ENCODE results near the gene SEC61A1.

SEC61A1 gene

DNA sequence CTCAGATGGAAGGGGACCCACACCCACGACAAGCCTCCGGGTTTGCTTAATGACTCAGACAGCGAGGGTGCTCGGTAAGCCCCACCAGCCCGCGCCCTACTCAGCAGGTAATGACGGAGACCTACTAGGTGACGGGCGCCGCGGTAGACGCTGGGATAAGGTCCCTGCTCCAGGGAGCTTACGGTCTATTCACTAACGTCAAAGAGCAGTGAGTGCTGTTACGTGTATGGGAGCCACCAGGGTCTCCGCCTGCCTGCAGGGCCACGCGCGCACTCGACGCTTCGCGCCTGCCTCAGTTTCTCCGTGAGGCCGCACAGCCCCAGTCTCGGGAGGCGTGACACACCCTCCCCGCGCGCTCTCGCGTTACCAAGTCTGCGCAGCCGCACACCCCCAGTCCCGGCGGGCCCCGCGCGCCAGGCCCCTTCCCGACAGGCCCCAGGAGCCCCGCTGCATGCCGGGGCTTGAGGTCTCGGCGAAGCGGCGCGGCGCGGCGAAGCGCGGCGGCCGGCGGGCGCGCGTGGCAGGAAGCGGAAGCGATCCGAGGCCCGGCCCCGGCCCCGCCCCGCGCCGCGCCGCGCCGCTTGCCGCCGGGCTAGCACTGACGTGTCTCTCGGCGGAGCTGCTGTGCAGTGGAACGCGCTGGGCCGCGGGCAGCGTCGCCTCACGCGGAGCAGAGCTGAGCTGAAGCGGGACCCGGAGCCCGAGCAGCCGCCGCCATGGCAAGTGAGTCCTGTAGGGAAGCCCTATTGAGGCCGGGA lies at the start of gene SEC61A1:
SEC61A1 (plus strand) TSS at position 601 of the 758 bp plus-strand sequence; CDS start at position 717, 116 bp downstream.
- DNase-seq = peak; percentile 81

DNA sequence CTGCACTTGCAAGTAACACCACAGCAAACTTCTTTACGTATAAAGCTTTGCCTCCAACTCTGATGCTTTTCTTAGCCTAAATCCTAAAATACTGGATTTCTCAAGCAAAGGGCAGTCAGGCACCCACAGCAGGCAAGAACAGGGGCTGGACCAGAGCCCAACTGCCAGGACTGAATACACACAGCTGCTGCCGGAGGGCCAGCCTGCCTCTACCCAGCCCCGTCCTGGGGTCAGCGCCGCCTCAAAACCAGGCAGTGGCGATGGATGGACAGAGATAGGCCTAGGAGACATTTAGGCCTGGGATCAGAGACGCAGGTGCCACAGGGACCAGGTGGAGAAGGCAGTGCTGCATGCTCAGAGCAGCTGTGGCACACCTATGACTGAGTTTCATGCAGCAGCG lies 47.6 kb upstream of the SEC61A1 start:
- no peak for DNase-seq

DNA sequence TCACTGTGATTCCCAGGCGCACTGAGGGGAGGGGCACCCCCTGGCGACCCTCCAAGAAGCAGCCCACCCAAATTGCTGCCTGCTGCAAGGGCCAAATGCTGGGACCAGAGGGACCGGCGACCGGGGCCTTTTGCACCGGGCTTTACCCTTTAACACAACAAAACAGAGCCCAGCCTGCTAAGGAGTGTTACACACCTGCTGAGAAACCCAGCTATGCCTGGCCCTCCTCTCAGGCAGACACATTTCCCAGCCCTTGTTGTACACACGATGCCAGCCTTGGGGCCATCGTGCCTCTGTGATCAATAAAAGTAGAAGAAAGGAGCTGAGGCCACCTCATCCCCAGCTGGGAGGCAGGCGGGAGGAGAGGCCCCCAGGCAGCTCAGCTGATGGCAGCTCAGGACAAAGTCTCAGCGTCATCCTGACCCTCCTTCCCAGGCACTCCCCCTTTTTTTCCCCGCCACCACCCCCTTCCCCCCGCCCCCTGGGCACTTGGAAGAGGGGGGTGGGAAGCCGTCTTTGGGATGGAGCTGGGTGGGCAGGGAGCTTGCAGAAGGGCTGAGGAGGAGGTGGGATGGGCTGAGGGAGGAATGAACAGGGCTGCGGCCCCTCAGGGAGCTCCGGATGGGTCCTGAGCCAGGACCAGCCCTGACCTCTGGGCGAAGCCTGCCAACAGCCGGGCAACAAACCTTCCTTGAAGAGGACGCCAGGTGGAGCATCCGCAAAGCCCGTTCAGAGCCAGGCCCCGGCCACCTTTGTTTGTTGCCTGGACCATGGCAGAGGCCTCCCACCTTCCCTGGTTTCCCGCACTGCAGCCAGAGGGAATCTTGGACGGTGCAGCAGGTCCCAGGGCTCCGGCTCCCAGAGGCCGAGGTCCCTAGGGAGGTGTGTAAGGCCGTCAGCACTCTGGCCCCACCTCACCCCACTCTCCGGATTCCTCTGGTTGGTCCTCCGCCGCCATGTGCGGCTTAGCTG lies 45.9 kb upstream of the SEC61A1 start:
- DNase-seq = no peak

DNA sequence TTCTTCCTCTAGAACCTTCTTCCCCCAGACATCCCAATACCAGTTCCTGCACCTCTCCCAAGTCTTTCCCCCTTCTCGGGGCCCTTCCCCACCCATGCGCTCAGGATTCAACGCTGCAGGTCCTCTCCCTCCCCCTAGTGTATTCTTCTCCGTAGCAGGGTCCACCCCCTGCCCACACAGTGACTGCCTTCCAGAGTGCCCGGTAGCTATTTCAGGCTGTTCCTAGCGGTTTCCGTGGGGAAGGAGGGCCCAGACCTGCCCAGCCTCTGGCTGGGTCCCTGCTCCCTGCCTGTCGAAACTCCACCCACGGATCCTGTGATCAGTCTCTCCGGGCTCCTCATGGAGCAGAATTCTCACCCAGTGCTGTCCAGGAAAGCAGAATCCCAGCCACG lies 45.2 kb upstream of the SEC61A1 start:
- DNase-seq = no peak

DNA sequence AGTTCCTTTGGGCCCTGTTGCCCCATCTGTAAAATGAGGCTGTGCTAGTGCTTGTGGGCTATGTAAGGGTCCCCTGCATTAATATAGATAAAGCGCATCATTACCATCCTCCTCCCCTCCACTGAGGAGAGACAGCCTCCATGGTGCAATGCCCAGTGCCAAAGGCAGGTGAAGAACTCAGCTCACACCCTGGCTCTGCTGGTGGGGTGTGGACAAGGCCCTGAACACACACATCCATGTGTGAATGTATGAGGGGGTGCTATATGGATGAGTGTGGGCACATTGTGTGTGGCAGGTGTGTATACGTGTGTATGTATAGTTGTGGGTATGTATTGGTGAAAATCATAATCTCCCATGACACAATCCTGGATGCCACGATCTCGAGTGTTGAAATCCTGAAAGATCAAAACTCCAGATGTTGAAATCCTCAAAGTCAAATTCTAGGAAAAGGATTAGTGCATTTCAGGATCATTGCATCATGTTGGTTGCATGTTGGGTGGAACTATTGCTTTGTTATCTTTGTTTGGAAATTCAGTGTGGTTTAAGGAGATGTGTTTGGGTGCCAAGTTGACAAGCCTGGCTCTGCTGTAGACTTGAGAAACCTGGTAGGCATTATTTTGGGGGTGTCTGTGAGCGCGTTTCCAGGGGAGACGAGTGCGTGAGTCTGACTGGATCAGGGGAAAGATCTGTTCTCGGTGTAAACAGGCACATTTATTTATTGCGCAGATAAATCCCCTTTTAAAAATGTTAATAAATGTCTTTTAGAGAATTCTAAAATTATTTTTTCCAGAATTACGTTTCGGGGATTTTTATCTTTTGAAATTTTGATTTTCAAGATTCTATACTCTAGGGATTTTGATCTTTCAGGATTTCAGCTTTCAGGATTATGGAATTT lies 42.0 kb upstream of the SEC61A1 start:
- DNase-seq = no peak

DNA sequence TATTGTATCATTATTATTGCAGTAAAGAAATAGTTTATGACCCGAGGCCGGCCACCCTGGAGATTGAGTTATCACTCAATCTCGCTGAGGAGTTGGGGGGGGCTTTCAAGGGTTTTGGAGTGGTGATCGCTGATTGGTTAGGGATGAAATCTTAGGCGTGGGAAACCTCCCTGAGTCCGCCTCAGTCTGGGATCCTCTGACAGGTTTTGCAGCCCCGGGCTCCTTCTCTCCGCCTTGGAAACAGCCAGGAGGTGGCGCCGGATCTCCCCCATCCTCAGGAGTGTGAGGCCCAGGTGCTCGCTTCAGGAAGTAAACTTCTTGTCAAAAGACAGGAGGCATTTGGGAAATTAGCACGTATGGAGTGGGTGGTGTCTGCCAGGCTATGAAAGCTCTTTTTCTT lies 41.1 kb upstream of the SEC61A1 start:
- no peak for DNase-seq

DNA sequence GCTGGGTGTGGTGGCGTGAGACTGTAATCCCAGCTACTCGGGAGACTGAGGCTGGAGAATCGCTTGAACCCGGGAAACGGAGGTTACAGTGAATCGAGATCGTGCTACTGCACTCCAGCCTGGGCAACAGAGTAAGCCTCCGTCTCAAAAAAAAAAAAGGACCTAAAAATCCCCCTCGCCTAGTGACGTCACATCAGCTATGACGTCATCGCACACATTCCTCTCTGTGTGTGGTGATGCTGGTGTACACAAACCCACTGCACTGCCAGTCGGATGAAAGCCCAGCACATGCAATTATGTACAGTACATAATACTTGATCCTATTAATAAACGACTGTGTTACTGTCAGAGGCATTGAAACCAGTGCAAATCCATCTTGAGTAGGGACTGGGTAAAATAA lies 40.2 kb upstream of the SEC61A1 start:
- no peak for DNase-seq

DNA sequence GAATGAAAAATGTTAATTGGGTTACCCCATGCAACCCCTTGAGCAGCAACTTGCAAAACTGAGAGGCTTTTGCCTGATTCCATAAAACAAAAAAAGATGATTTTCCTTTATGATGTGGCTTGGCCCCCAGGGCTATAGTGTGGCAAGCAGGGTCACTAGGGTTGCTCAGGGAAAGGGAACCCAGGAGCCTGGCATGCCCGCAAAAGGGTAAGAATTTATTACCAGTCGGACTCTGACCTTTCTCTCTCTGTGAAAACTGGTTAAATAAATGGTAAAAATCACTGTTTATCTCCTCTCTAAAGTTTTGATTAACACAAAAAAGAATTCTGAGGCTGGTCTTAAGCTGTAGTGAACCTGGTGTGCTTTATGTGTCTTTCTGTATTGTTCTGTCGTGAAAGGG lies 37.7 kb upstream of the SEC61A1 start:
- no peak for DNase-seq

DNA sequence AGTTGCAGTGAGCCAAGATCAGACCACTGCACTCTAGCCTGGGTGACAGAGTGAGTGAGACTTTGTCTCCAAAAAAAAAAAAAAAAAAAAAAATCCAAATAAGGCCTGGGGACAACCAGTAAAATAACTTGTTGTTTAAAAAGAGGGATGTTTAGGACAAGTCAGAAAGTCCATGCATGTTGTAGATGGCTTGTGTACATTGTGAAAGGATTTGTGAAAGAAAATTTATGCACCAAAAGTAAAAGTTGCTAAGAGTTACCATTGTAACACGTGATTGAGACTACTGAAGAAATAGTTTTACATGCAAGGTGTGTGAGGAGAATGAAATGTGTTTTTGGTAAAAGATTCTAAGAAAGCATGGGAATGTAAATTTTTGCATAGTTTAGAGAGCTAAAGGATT lies 35.7 kb upstream of the SEC61A1 start:
- no peak for DNase-seq

DNA sequence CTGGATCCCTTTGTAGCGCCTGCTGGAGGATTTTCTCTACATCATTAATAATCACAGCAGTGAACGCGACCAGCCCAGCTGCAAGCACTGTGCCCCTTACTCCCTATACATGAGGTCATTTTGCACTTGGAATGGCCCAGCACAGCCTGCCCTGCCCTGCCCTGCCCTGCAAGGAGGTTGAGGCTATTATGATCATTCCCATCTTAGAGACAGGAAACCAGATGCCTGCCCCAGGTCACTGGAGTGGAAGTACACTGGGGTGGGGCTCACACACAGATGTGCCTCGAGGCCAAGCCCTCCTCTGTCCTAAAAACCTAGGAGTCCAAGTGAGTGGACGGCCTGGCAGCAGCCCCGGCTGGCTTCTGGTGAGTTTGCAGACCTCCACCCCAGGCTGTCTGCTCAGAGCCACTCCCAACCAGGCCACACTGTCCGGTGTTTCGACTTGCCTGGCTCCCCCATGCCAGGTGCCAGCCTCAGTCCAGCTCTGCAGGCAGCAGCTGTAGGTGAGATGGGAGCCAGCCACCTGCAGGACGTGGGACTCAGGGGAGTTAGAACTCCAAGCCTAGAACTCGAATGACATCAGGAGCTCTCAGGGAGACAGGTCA lies 30.4 kb upstream of the SEC61A1 start:
- no peak for DNase-seq

DNA sequence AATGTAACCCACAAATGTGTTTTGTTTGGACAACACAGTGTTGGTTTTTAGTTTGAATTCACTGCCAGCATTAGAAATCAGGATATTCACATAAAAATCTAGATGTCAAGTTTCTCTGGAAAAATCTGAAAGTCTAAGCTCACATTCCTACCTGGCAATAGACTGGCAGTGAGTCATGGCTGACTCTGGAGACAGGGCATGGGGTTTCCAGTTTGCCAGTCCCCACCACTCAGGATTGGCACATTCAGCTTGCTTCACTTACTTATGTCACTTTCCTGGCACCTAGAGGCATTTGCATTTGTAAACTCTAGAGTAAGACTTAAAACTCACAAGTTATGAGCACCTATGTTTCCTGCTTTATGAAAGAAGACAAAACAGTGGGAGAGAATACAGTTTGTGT lies 19.1 kb upstream of the SEC61A1 start:
- no peak for DNase-seq

DNA sequence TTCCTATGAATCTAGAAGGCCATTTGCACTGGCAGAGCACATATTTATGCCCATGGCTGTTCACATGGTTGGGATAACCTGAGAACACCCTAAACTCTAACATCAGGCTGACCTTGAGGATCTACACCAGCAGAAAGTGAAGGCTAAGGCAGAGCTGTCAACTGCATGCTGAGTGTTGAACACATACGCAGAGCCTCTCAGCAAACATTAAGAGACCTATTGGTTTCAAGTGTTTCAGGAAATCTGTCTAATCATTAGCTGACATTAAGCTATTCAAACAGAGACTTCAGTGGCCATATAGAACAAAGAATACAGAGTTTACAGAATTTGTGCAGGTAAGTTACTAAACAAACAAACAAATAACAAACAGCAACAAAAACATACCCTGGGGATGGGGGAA lies 16.1 kb upstream of the SEC61A1 start:
- no peak for DNase-seq

DNA sequence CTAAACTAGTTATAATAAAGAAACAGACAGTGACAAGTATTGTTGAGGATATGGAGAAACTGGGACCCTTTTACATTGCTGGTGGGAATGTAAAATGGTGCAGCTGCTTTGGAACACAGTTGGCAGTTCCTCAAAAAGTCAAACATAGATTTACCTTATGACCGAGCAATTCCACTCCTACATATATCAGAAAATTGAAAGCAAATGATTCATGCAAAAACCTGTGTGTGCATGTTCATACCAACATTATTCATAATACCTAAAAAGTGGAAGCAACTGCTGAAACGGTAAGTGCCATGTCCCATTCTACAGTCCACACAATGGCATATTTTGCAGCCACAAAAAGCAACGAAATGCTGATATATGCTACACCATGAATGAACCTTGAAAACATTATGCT lies 12.2 kb upstream of the SEC61A1 start:
- DNase-seq = no peak

DNA sequence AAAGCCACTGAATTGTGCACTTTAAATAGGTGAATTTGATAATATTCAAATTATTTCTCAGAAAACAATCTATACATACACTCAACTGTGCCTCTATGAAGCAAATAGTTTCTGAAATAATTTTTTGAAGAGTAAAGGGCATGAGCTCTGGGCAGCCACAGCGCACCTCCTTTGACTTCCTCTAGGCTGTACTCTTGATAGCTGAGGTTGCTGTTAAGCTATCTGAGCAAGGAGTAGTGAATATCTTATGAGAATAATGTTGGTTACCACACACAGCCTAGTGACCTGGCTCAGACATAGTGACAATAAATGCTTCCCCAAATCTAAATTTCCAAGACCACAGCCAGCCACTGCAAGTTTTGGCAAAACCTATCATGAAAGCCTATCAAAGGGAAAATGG lies 11.6 kb upstream of the SEC61A1 start:
- no peak for DNase-seq

DNA sequence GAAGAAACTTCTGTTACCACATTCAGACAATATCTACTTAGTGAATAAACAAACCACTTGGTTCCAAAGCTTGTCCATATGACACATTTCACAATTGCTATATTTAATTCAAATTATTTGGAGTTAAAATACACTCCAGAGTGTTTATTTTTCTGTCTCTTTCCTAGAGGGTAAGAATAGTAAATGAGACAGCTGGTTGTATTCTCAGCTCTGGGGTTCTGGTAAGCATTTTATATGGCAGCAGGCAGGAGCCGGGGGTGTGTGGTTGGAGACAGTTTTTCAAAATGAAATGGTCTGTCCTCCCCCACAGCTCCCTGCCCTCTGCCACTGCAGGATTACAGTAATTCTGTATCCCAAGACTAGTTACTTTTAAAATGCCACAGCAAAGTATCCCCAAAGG lies 10.9 kb upstream of the SEC61A1 start:
- DNase-seq = no peak

DNA sequence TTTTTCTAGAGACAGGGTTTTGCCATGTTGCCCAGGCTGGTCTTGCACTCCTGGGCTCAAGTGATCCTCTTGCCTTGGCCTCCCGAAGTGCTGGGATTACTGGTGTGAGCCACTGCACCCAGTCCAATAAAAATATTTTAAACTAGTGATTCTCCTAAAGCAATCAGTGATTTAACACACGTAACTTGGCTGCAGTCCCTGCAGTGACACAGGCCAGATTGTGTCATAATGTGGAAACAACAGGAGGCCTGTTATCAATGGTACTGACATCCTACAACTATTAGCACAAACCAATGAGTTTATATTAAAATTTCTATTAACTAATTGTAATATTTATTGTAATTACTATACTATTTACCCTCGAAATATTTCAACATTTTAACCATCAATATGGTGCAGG lies 1.6 kb upstream of the SEC61A1 start:
- DNase-seq = no peak

DNA sequence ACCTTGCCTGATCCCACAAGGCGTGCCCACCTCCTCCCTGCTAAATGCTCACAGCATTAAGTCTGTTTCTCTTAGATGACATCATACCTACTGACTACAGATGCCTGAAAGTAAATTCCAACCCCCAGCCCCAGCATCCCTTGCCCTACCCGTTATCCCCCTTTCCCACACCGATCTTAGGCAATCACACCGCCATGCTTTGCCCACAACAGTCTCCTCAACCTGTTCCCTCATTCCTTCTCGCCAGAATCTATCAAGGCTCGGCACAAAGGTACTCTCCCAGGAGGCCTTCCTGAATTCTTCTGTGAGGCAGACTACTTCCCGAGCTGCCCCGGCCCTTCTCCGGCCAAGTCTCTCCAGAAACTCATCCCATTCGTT lies 789 bp upstream of the SEC61A1 start:
- DNase-seq = no peak

DNA sequence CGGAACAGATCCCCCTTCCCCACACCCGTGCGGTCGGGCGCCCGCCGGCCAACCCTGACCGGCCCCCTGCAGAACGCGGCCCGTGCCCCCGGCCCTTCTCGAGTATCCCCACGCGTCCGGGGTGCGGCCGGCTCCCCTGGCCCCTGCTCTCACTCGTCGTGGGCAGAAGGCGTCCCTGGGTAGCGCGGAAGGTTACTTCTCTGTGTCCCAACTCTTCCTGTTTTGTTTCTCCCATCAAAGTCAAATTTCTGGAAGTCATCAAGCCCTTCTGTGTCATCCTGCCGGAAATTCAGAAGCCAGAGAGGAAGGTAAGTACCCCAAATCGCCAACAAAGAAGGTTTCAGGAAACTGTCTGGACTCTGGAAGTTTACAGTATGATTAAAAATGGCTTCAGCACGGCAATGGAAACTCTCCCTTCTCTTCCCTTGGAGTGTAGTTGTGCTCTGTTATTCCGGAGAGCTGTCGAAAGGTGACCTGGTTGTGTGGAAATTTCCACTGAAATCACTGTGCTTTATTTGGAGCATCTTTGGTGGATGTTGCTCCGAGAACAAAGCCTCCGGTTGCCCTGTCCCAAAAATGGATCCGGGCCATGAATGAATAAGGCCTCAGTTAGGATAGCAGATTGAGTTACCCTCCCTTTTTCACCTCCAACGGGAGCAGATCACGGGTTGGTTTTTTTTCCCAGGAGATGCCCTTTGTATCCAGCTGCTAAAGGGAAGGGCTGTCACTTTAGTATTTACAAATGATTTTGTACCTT lies 536 bp downstream of the SEC61A1 start:
- DNase-seq = no peak

DNA sequence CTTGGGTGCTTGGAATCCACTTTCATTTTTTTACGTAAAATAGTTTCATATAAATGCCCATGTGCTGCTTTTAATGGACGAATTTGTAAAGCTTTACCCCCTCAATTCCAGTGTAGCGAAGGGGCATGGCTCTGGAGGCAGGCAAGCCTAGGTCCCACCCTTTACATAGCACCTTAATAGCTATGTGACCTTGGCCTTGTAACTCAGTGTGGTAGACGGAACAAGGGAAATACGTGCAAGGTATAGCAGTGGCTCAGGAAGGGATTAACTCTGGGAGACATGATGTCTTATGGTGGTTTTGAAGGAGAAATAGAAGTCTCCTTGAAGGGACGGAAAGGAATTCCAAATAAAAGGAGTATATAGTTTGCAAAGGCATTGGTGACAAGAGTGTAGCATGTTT lies 1.4 kb downstream of the SEC61A1 start:
- no peak for DNase-seq

DNA sequence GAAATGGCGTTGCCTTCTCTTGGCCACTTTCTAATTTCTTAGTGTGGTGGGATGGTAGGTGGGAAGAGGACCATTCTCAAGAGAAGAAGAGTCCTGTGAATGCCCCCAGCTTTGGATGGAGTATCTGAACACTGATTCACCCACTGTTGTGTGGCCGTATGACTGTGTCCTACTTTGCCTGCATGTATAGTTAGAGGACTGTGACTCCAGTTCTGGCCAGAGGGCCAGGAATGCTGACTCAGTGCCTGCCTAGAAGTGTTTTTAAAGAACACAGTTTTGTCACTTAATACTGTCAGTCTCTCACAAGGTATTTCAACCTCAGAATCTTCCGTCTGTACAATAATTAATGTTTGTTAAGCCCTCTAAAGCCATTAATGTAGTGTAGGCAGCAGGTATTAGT lies 2.1 kb downstream of the SEC61A1 start:
- no peak for DNase-seq

DNA sequence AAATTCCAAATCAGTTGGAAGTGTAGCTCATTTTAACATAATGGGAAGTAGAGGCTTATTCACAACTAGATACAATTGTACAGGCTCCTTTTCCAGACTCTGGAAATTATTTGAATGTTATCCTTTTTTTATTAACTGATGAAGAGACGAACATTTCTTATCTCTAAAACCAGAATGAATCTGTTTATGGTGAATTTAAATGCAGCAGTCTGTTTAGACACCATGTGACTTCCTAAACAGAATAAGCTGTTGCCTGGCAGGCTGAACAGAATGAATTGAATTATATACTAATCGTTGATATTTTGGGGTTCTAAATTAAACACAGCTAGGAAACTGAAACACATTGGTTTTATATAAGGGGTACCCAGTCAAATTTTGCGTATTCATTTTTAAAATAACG lies 4.0 kb downstream of the SEC61A1 start:
- DNase-seq = no peak
